ENCODE results near the gene CCDC91.

DNA sequence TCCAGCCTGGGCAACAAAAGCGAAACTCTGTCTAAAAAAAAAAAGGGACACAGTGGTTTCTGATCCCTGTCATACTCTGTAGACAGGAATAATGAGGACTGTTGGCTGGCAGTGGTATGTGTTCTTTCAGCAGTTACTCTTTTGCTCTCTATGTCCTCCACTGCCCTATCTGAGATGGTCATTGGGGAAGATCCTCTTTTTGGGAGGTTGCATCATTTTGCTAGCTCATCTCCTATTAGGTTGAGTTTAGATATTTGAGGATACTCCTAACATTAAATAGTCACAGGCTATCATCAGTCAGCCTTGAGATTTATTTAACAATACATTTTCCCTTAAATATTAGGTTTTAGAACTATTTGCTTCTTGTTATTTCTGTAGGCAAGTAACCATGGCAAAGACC lies 5.9 kb upstream of the CCDC91 start:
- no peak for TF ChIP-seq POLR2A (IDR thresholded peaks at IDR 0.05; ENCODE audit: low read depth, low read length)
- TF ChIP-seq TAF1 (IDR thresholded peaks at IDR 0.05; ENCODE audit: borderline replicate concordance, low read depth, low read length): no peak
- no peak for TF ChIP-seq POLR2AphosphoS5 (IDR thresholded peaks at IDR 0.05; ENCODE audit: low read depth, low read length)
